Neural cell (in vitro differentiated cells): ENCODE results near the gene CNPY2. TPM values are rescaled to one million over a fixed set of nuclear protein-coding genes. Genes with fewer than 3 reads are reported as not detected.
"Not testable (repeated sequence)": the region's sequence is repeated elsewhere in the genome, so short reads cannot be mapped to it uniquely, and the experiment has no call there.

ENCODE experiments used
- H2AFZ ChIP-seq: fragments of 200-600, 300-800 bp; sonication (generic), shearing (Covaris generic); 2 replicates; pipeline ENCODE4 v1.6.0; 2014; ENCODE audit warnings: low read depth, mild to moderate bottlenecking, antibody characterized with exemption, low read length, moderate library complexity
- H3F3A ChIP-seq: fragments of 200-600 bp; shearing (Covaris generic); 2 replicates; pipeline ENCODE4 v1.6.1; 2016; ENCODE audit warnings: mild to moderate bottlenecking, moderate library complexity, mixed read lengths, antibody characterized with exemption, low read length; ENCODE audit not compliant: insufficient read depth, poor library complexity, severe bottlenecking
- H3K27ac ChIP-seq: fragments of 200-600, 300-800 bp; sonication (generic), shearing (Covaris generic); 2 replicates; pipeline ENCODE4 v1.5.1; 2014; ENCODE audit warnings: mild to moderate bottlenecking, low read length, moderate library complexity
- H3K27me3 ChIP-seq: fragments of 300-800, 200-600 bp; sonication (generic), shearing (Covaris generic); 2 replicates; pipeline ENCODE4 v1.6.0; 2014; ENCODE audit warnings: mild to moderate bottlenecking, low read depth, low read length, moderate library complexity; ENCODE audit not compliant: insufficient read depth
- H3K36me3 ChIP-seq: fragments of 300-800, 200-600 bp; sonication (generic), shearing (Covaris generic); 2 replicates; pipeline ENCODE4 v1.5.1; 2014; ENCODE audit warnings: mild to moderate bottlenecking, antibody characterized with exemption, low read length, moderate library complexity; ENCODE audit not compliant: insufficient read depth
- H3K4me2 ChIP-seq: fragments of 300-800, 200-600 bp; sonication (generic), shearing (Covaris generic); 2 replicates; pipeline ENCODE4 v1.6.0; 2014; ENCODE audit warnings: mild to moderate bottlenecking, low read length
- H3K4me3 ChIP-seq: fragments of 300-800, 200-600 bp; sonication (generic), shearing (Covaris generic); 2 replicates; pipeline ENCODE4 v1.5.1; 2014; ENCODE audit warnings: mild to moderate bottlenecking, low read length, moderate library complexity
- H3K79me2 ChIP-seq: fragments of 200-600 bp; shearing (Covaris generic); replicated peaks from 2 replicates; pipeline ENCODE4 v1.6.0; 2014; ENCODE audit warnings: mild to moderate bottlenecking, low read length, moderate library complexity; ENCODE audit not compliant: insufficient read depth
- H3K9ac ChIP-seq: fragments of 300-800, 200-600 bp; sonication (generic), shearing (Covaris generic); 2 replicates; pipeline ENCODE4 v1.6.1; 2016; ENCODE audit warnings: mild to moderate bottlenecking, low read length, mixed read lengths
- H3K9me2 ChIP-seq: fragments of 200-600 bp; shearing (Covaris generic); 2 replicates; pipeline ENCODE4 v1.6.1; 2016; ENCODE audit warnings: mild to moderate bottlenecking, low read length, mixed read lengths; ENCODE audit not compliant: insufficient read depth
- H3K9me3 ChIP-seq: fragments of 200-600, 300-800 bp; sonication (generic), shearing (Covaris generic); 2 replicates; pipeline ENCODE4 v1.6.1; 2016; ENCODE audit warnings: mild to moderate bottlenecking, mixed run types, low read length, moderate library complexity, mixed read lengths
- H4K20me1 ChIP-seq: fragments of 200-600 bp; shearing (Covaris generic); 2 replicates; pipeline ENCODE4 v1.6.1; 2016; ENCODE audit warnings: mild to moderate bottlenecking, mixed run types; ENCODE audit not compliant: insufficient read depth
- EP300 ChIP-seq: fragments of 450-650 bp; conservative IDR thresholded peaks from 2 replicates; pipeline ENCODE4 v1.6.1; 2014; ENCODE audit warnings: antibody characterized with exemption, mild to moderate bottlenecking, moderate library complexity; ENCODE audit not compliant: poor library complexity, severe bottlenecking
- EZH2 ChIP-seq: fragments of 200-600, 300-800 bp; shearing (Covaris generic), sonication (generic); IDR thresholded peaks from 2 replicates; pipeline ENCODE4 v1.6.1; 2014; ENCODE audit warnings: antibody characterized with exemption, low read length, borderline replicate concordance, mild to moderate bottlenecking; ENCODE audit not compliant: insufficient read depth, poor library complexity, severe bottlenecking
- MXI1 ChIP-seq: fragments of 450-650 bp; conservative IDR thresholded peaks from 2 replicates; pipeline ENCODE4 v1.6.1; 2014; ENCODE audit warnings: antibody characterized with exemption, mild to moderate bottlenecking; ENCODE audit not compliant: poor library complexity, severe bottlenecking
- POLR2AphosphoS5 ChIP-seq: IDR thresholded peaks from 2 replicates; pipeline ENCODE4 v1.6.1; 2012
- RAD21 ChIP-seq: fragments of 450-650 bp; conservative IDR thresholded peaks from 2 replicates; pipeline ENCODE4 v1.6.1; 2014; ENCODE audit warnings: antibody characterized with exemption, mild to moderate bottlenecking, moderate library complexity
- SMC3 ChIP-seq: fragments of 450-650 bp; conservative IDR thresholded peaks from 2 replicates; pipeline ENCODE4 v1.6.1; 2014; ENCODE audit warnings: antibody characterized with exemption, mild to moderate bottlenecking, moderate library complexity; ENCODE audit not compliant: poor library complexity
- TAF1 ChIP-seq: IDR thresholded peaks from 2 replicates; pipeline ENCODE4 v1.6.1; 2012; ENCODE audit warnings: low read depth
- polyA plus RNA-seq: library from polyadenylated mRNA; depleted of rRNA; stranded (reverse); fragments of >200 nt; gene quantifications from 2 replicates; pipeline ENCODE4 v1.2.3, GENCODE V29; 2014
- TF ChIP-seq, protein P1 (sequence below): IDR thresholded peaks from 2 replicates; pipeline ENCODE4 v1.6.1; 2012; ENCODE audit warnings: borderline replicate concordance
- TF ChIP-seq, protein P2 (sequence below): fragments of 450-650 bp; IDR thresholded peaks from 2 replicates; pipeline ENCODE4 v1.5.1; 2014; ENCODE audit warnings: antibody characterized with exemption, mild to moderate bottlenecking, moderate library complexity; ENCODE audit not compliant: poor library complexity, severe bottlenecking

Gene CNPY2
- polyA plus RNA-seq, 1 donor from 2014 or later = 175 TPM

DNA sequence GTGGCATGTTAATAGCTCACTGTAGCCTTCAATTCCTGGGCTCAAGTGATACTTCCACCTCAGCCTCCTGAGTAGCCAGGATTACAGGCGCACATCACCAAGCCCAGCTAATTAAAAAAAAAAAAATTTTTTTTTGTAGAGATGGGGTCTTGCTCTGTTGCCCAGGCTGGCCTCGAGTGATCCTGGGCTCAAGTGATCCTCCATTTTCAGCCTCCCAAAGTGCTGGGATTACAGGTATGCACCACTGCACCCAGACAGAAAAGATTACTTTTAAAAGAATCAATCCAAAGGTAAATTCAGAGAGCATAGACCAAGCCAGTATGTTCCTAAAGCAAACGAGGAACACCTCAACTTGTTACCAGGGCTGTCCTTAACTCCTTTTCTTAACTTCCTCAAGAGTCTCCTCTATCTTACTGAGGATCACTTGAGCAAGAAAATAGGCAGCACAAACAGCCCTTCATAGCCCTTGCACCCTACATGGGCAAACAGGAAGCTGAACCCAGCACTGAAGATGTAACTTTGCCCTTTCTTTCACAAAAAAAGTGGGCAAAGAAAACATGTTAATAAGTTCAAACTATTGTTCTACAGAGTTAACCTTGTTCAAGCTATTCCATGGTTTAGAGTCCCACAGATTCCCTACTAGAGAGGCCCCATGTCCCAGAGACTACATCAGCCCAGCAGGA is 26.9 kb downstream of the CNPY2 start:
- Histone ChIP-seq H4K20me1 (no peaks in the 10 kb centered on the region), H3K9me3 (no peaks in the 10 kb centered on the region), H3K4me2 (no peak overlapping the region), H3K36me3 (no peaks in the 10 kb centered on the region), H3K9ac (no peak overlapping the region), H3K79me2 (peaks cover 9% of the 10 kb centered on the region), H3K27ac (no peak overlapping the region), H3F3A (no peaks in the 10 kb centered on the region), H3K4me3 (no peak overlapping the region), H2AFZ (no peak overlapping the region), H3K9me2 (no peaks in the 10 kb centered on the region), H3K27me3 (no peaks in the 10 kb centered on the region)
- TF ChIP-seq, protein P1, sequence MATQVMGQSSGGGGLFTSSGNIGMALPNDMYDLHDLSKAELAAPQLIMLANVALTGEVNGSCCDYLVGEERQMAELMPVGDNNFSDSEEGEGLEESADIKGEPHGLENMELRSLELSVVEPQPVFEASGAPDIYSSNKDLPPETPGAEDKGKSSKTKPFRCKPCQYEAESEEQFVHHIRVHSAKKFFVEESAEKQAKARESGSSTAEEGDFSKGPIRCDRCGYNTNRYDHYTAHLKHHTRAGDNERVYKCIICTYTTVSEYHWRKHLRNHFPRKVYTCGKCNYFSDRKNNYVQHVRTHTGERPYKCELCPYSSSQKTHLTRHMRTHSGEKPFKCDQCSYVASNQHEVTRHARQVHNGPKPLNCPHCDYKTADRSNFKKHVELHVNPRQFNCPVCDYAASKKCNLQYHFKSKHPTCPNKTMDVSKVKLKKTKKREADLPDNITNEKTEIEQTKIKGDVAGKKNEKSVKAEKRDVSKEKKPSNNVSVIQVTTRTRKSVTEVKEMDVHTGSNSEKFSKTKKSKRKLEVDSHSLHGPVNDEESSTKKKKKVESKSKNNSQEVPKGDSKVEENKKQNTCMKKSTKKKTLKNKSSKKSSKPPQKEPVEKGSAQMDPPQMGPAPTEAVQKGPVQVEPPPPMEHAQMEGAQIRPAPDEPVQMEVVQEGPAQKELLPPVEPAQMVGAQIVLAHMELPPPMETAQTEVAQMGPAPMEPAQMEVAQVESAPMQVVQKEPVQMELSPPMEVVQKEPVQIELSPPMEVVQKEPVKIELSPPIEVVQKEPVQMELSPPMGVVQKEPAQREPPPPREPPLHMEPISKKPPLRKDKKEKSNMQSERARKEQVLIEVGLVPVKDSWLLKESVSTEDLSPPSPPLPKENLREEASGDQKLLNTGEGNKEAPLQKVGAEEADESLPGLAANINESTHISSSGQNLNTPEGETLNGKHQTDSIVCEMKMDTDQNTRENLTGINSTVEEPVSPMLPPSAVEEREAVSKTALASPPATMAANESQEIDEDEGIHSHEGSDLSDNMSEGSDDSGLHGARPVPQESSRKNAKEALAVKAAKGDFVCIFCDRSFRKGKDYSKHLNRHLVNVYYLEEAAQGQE = no peak
- no peak for TF ChIP-seq EP300
- no peak for TF ChIP-seq TAF1
- no peak for TF ChIP-seq MXI1
- no peak for TF ChIP-seq RAD21
- TF ChIP-seq, protein P2, sequence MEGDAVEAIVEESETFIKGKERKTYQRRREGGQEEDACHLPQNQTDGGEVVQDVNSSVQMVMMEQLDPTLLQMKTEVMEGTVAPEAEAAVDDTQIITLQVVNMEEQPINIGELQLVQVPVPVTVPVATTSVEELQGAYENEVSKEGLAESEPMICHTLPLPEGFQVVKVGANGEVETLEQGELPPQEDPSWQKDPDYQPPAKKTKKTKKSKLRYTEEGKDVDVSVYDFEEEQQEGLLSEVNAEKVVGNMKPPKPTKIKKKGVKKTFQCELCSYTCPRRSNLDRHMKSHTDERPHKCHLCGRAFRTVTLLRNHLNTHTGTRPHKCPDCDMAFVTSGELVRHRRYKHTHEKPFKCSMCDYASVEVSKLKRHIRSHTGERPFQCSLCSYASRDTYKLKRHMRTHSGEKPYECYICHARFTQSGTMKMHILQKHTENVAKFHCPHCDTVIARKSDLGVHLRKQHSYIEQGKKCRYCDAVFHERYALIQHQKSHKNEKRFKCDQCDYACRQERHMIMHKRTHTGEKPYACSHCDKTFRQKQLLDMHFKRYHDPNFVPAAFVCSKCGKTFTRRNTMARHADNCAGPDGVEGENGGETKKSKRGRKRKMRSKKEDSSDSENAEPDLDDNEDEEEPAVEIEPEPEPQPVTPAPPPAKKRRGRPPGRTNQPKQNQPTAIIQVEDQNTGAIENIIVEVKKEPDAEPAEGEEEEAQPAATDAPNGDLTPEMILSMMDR = no peak
- TF ChIP-seq EZH2 = no peak
- no peak for TF ChIP-seq POLR2AphosphoS5
- TF ChIP-seq SMC3 = no peak

DNA sequence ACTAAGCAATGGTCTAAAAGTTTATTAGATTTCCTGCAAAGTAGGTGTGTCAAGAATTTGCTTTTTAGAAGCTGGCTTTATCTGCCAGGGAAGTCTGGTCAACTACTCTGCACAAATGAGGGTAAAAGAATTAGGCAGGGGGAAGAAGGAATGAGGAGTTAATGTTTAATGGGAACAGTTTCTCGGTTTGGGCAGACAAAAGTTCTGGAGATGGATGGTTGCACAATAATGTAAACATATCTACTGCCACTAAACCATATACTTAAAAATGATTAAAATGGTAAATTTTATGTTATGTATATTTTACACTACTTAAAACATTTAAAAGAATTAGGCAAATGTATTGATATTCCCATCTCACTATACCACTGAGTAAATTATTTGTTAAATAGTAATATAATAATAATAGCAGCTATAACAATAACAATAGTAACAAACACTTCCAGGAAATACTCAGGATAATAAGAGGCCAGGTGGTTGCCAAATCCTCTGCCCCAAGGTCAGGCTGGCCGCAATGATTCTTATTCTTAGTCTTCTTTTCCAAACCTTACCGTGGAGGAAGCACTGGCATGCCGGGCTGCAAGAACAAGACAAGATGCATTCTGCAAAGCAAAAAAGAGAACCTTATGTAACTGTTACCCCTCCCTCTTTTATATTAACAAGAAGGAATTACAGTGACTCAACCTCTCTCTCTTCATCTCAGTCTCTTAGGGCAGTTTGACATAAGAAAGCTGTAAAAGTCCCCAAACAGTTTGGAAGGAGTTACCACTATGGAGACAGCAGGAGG is 29.6 kb downstream of the CNPY2 start:
- H3K9me2 ChIP-seq = no peaks in the 10 kb centered on the region
- no peaks in the 10 kb centered on the region for H3K27me3 ChIP-seq
- no peak overlapping the region for H3K4me2 ChIP-seq
- H4K20me1 ChIP-seq = no peaks in the 10 kb centered on the region
- H3K36me3 ChIP-seq = no peaks in the 10 kb centered on the region
- no peak overlapping the region for H3K27ac ChIP-seq
- H3F3A ChIP-seq = no peaks in the 10 kb centered on the region
- H3K4me3 ChIP-seq = no peak overlapping the region
- H3K79me2 ChIP-seq = peaks cover 4% of the 10 kb centered on the region
- no peak overlapping the region for H3K9ac ChIP-seq
- no peak overlapping the region for H2AFZ ChIP-seq
- H3K9me3 ChIP-seq = no peaks in the 10 kb centered on the region
- no peak for TF ChIP-seq EP300
- TF ChIP-seq EZH2 = no peak
- TF ChIP-seq POLR2AphosphoS5 = no peak
- TF ChIP-seq MXI1 = no peak
- no peak for TF ChIP-seq TAF1
- TF ChIP-seq, protein P2 = no peak
- no peak for TF ChIP-seq RAD21

DNA sequence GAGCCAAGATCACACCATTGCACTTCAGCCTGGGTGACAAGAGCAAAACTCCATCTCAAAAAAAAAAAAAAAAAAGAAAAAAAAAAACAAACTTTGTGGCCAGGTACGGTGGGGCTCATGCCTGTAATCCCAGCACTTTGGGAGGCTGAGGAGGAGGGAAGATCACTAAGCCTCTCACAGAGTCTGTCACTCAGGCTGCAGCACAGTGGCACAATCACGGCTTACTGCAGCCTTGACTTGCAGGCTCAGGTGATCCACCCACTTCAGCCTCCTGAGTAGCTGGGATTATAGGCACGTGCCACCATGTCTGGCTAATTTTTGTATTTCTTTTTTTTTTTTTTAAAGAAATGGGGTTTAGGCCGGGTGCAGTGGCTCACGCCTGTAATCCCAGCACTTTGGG is 31.5 kb downstream of the CNPY2 start:
- H3K9me2 ChIP-seq, H3K4me3 ChIP-seq, H4K20me1 ChIP-seq, H2AFZ ChIP-seq, H3K9ac ChIP-seq, H3K9me3 ChIP-seq, H3K27me3 ChIP-seq, H3K4me2 ChIP-seq, H3F3A ChIP-seq, H3K27ac ChIP-seq, H3K79me2 ChIP-seq, H3K36me3 ChIP-seq: not testable (repeated sequence)
